ENCODE data around the gene NAGA.
"Not testable (repeated sequence)": the region's sequence is repeated elsewhere in the genome, so short reads cannot be mapped to it uniquely, and the experiment has no call there.

NAGA gene

GRCh38 chr22:42070517-42071422, at the start of gene NAGA:
Gene NAGA, minus strand, starts transcription at chr22:42070812. Its CDS starts 515 bp downstream, at chr22:42070297.
- DNase-seq = peak; percentile 89

GRCh38 chr22:42116848-42117424, 46.3 kb upstream of the NAGA start:
- DNase-seq = no peak

- not testable (repeated sequence) for DNase-seq
Measured at GRCh38 chr22:42115420-42115830, 44.8 kb upstream of the NAGA start.

- no peak for DNase-seq
Measured at GRCh38 chr22:42114721-42115120, 44.1 kb upstream of the NAGA start.

- DNase-seq = not testable (repeated sequence)
Measured at GRCh38 chr22:42112793-42113192, 42.2 kb upstream of the NAGA start.

GRCh38 chr22:42111798-42112197, 41.2 kb upstream of the NAGA start:
- DNase-seq = no peak

- DNase-seq = no peak
Measured at GRCh38 chr22:42108848-42109247, 38.2 kb upstream of the NAGA start.

GRCh38 chr22:42104332-42104860, 33.8 kb upstream of the NAGA start:
- not testable (repeated sequence) for DNase-seq

GRCh38 chr22:42101199-42101598, 30.6 kb upstream of the NAGA start:
- DNase-seq = no peak

- DNase-seq = no peak
Measured at GRCh38 chr22:42091455-42091782, 20.8 kb upstream of the NAGA start.

- DNase-seq = peak; percentile 97
Measured at GRCh38 chr22:42090596-42091454, 20.2 kb upstream of the NAGA start, which contains the start of gene NDUFA6. Gene NDUFA6, minus strand, starts transcription at chr22:42090772. Its CDS starts 28 bp downstream, at chr22:42090744.

- DNase-seq = no peak
Measured at GRCh38 chr22:42086051-42086450, 15.4 kb upstream of the NAGA start.

- DNase-seq = no peak
Measured at GRCh38 chr22:42084874-42085273, 14.3 kb upstream of the NAGA start.

GRCh38 chr22:42083119-42083518, 12.5 kb upstream of the NAGA start:
- no peak for DNase-seq

- DNase-seq = peak; percentile 45
Measured at GRCh38 chr22:42080287-42080686, 9.7 kb upstream of the NAGA start.

- DNase-seq = peak; percentile 98
Measured at GRCh38 chr22:42079319-42080251, 9.0 kb upstream of the NAGA start, which contains the start of gene SMDT1. Gene SMDT1, plus strand, starts transcription at chr22:42079700. Its CDS starts 69 bp downstream, at chr22:42079769.

GRCh38 chr22:42078469-42079318, 8.1 kb upstream of the NAGA start:
- no peak for DNase-seq

- DNase-seq = no peak
Measured at GRCh38 chr22:42077486-42078125, 7.0 kb upstream of the NAGA start.

GRCh38 chr22:42076764-42077485, 6.3 kb upstream of the NAGA start:
- DNase-seq = no peak
